Measurements from ENCODE around the gene PDE7B. TPM values are rescaled to one million over a fixed set of nuclear protein-coding genes. Genes with fewer than 3 reads are reported as not detected.

Gene PDE7B
- total RNA-seq, 4 donors from 2014 or later = 12.9 to 22.5 (median 16.4) TPM

DNA sequence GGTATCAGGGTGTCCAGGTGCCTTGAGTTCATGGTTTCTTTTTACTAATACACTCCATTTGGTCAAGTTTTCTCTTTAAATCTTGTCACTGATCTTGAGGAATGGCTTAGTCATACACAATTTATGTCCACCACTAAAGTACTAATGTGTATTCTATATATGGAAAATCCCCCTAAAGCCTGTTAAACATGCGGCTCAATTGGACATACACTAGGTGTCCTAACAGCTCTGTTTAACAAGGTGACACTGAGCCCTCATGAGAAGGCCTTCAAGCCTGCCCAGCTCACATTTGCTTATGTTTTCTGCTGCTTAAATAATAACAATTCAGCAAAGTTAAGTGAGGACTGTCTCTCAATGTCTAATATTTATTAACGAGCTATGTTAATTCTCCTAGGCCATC is 31.5 kb downstream of the PDE7B start:
- Histone ChIP-seq H3K27me3 (no peaks in the 10 kb centered on the region), H3K9me3 (no peaks in the 10 kb centered on the region), H3K36me3 (no peaks in the 10 kb centered on the region), H3K27ac (no peak overlapping the region), H3K4me1 (peaks cover 0 to 26% (median 10%) of the 10 kb centered on the region in 4 donors), H3K4me3 (no peak overlapping the region)
- no peak for TF ChIP-seq EP300 (IDR thresholded peaks at IDR 0.05)
- DNase-seq (ENCODE audit: low spot score in 2 of 2) = no peak
- 97 to 100% methylated on average over 2 of the region's 2 CpGs for WGBS, 2 donors

DNA sequence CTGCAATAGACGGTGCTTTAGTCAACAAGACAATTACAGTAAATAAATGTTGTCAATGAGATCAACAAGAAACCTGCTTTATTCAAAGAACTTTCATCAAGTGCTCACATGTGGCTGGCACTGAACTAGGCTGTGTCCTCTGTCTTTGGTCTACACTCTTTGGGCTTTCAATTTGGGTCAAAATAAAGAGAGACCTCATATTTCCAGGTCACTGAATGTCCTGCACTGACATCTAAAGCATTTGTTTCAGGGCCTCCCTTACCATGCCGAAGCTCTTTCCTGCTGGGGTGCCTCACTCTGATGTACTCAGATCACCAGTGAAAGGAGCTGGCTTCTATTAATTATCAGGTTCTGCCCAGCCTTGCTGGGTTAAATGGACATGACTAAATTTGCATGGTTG is 32.0 kb downstream of the PDE7B start:
- H3K4me1 ChIP-seq = peaks cover 0 to 26% (median 10%) of the 10 kb centered on the region in 4 donors
- H3K27me3 ChIP-seq = no peaks in the 10 kb centered on the region
- TF ChIP-seq CTCF (IDR thresholded peaks at IDR 0.05) = no peak
- TF ChIP-seq POLR2A (IDR thresholded peaks at IDR 0.05) = no peak
- no peak for TF ChIP-seq EP300 (IDR thresholded peaks at IDR 0.05)
- WGBS, 2 donors = 85 to 91% methylated on average over 2 of the region's 2 CpGs
- no peaks in the 10 kb centered on the region for H3K36me3 ChIP-seq
- H3K4me3 ChIP-seq = no peak overlapping the region
- H3K27ac ChIP-seq = no peak overlapping the region
- DNase-seq (ENCODE audit: low spot score in 2 of 2) = no peak
- H3K9me3 ChIP-seq = no peaks in the 10 kb centered on the region

GRCh38 chr6:135884136-135884535 is 32.6 kb downstream of the PDE7B start:
- 95% methylated on average over 4 of the region's 4 CpGs for WGBS, 2 donors

DNA sequence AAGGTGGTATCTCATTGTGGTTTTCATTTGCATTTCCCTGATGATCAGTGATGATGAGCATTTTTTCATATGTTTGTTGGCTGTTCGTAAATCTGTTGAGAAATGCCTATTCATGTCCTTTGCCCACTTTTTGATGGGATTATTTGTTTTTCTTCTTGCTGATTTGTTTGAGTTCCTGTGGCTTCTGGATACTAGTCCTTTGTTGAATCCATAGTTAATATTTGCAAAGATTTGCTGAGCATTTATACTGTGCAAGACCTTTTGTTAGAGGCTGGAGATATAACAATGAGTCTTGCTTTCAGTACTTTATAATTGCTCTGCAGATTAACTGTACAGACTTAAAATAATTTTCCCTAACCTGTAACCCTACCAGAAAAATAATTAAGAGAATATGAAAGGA is 35.6 kb downstream of the PDE7B start:
- no peak for DNase-seq (ENCODE audit: low spot score in 2 of 2)
- H3K4me3 ChIP-seq = no peak overlapping the region
- 57 to 71% methylated on average over 1 of the region's 1 CpG for WGBS, 2 donors
- no peak overlapping the region for H3K27ac ChIP-seq
- TF ChIP-seq POLR2A (IDR thresholded peaks at IDR 0.05) (no peak), EP300 (IDR thresholded peaks at IDR 0.05) (no peak), CTCF (IDR thresholded peaks at IDR 0.05) (no peak)
- H3K9me3 ChIP-seq = no peaks in the 10 kb centered on the region
- no peaks in the 10 kb centered on the region for H3K27me3 ChIP-seq
- no peaks in the 10 kb centered on the region for H3K36me3 ChIP-seq
- no peaks in the 10 kb centered on the region for H3K4me1 ChIP-seq

More at GRCh38 chr6:135884136-135884535, 32.6 kb downstream of the PDE7B start:
- Histone ChIP-seq H3K4me3 (no peak overlapping the region), H3K9me3 (no peaks in the 10 kb centered on the region), H3K36me3 (no peaks in the 10 kb centered on the region), H3K4me1 (peaks cover 0 to 26% (median 10%) of the 10 kb centered on the region in 4 donors), H3K27me3 (no peaks in the 10 kb centered on the region), H3K27ac (no peak overlapping the region)
- no peak for DNase-seq (ENCODE audit: low spot score in 2 of 2)
- no peak for TF ChIP-seq CTCF (IDR thresholded peaks at IDR 0.05)
- no peak for TF ChIP-seq EP300 (IDR thresholded peaks at IDR 0.05)
- no peak for TF ChIP-seq POLR2A (IDR thresholded peaks at IDR 0.05)

GRCh38 chr6:135888818-135889217 is 37.3 kb downstream of the PDE7B start:
- no peak overlapping the region for H3K27ac ChIP-seq
- no peak overlapping the region for H3K4me3 ChIP-seq
- H3K9me3 ChIP-seq = no peaks in the 10 kb centered on the region
- no peaks in the 10 kb centered on the region for H3K4me1 ChIP-seq
- no peak for DNase-seq (ENCODE audit: low spot score in 2 of 2)
- TF ChIP-seq POLR2A (IDR thresholded peaks at IDR 0.05) = no peak
- no peak for TF ChIP-seq CTCF (IDR thresholded peaks at IDR 0.05)
- no peak for TF ChIP-seq EP300 (IDR thresholded peaks at IDR 0.05)
- no peaks in the 10 kb centered on the region for H3K27me3 ChIP-seq
- no peaks in the 10 kb centered on the region for H3K36me3 ChIP-seq

DNA sequence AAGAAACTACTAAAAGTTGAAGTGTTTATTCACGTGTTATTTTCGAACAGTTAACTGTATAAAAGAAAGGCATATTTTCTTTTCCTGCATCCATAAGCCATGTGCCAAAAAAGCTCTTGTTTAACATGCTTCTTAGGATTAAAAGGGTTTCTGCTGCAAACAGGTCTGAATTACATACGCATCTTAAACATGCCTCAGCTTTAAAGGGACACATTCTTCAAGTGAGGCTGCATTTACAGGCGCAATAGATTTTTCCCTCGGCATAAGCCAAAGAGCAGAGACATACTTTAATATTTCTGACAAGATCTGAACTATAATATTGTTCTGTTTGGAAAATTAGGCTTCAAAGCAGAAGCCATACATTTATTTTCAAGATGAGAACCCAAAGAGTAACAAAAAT is 39.4 kb downstream of the PDE7B start:
- 31 to 37% methylated on average over 5 of the region's 5 CpGs for WGBS, 2 donors
- Histone ChIP-seq H3K36me3 (no peaks in the 10 kb centered on the region), H3K27ac (no peak overlapping the region), H3K4me1 (peaks cover 0 to 5% (median 0%) of the 10 kb centered on the region in 4 donors), H3K27me3 (no peaks in the 10 kb centered on the region), H3K9me3 (no peaks in the 10 kb centered on the region), H3K4me3 (no peak overlapping the region)
- TF ChIP-seq CTCF (IDR thresholded peaks at IDR 0.05) (no peak), EP300 (IDR thresholded peaks at IDR 0.05) (no peak), POLR2A (IDR thresholded peaks at IDR 0.05) (no peak)
- DNase-seq (ENCODE audit: low spot score in 2 of 2) = no peak

Measured in tibial nerve (tissue), 4 donors.